GM23338 (cell line): Measurements from ENCODE around the gene KLHL22. TPM values are rescaled to one million over a fixed set of nuclear protein-coding genes. Genes with fewer than 3 reads are reported as not detected.

Experiments
- ATAC-seq: fragments of 200-7000 bp; cut with Tn5 transposase; 3 replicates; pipeline ENCODE4 v1.9.1; 2020
- DNase-seq: peaks from one replicate; pipeline ENCODE4 v3.0.0-alpha.2; 2015; ENCODE audit warnings: low spot score
- H2AFZ ChIP-seq: fragments of 200-600 bp; sonication (generic); 2 replicates; pipeline ENCODE4 v1.8.0; 2016; ENCODE audit warnings: antibody characterized with exemption, mild to moderate bottlenecking, moderate library complexity
- H3F3A ChIP-seq: fragments of 200-600 bp; sonication (generic); replicated peaks from 2 replicates; pipeline ENCODE4 v1.8.0; 2017; ENCODE audit warnings: antibody characterized with exemption, mixed run types, low read depth
- H3K27ac ChIP-seq: fragments of 200-600 bp; sonication (generic); 2 replicates; pipeline ENCODE4 v1.6.1; 2016; ENCODE audit warnings: low read depth
- H3K27me3 ChIP-seq: fragments of 200-600 bp; sonication (generic); 2 replicates; pipeline ENCODE4 v1.8.0; 2016; ENCODE audit warnings: mild to moderate bottlenecking, mixed run types, moderate library complexity; ENCODE audit not compliant: insufficient read depth
- H3K36me3 ChIP-seq: fragments of 200-600 bp; sonication (generic); 2 replicates; pipeline ENCODE4 v1.8.0; 2016; ENCODE audit warnings: mild to moderate bottlenecking; ENCODE audit not compliant: insufficient read depth
- H3K4me1 ChIP-seq: fragments of 200-600 bp; sonication (generic); 2 replicates; pipeline ENCODE4 v1.8.0; 2016; ENCODE audit warnings: mild to moderate bottlenecking, moderate library complexity; ENCODE audit not compliant: insufficient read depth
- H3K4me2 ChIP-seq: fragments of 200-600 bp; sonication (generic); 2 replicates; pipeline ENCODE4 v1.7.1; 2017; ENCODE audit warnings: mixed run types
- H3K4me3 ChIP-seq: fragments of 200-600 bp; sonication (generic); 2 replicates; pipeline ENCODE4 v1.6.1; 2016; ENCODE audit warnings: mixed run types
- H3K79me2 ChIP-seq: fragments of 200-600 bp; sonication (generic); replicated peaks from 2 replicates; pipeline ENCODE4 v1.8.0; 2017; ENCODE audit warnings: mild to moderate bottlenecking; ENCODE audit not compliant: insufficient read depth
- H3K9me2 ChIP-seq: fragments of 200-600 bp; sonication (generic); 2 replicates; pipeline ENCODE4 v1.8.0; 2017; ENCODE audit not compliant: insufficient read depth
- H4K20me1 ChIP-seq: fragments of 200-600 bp; sonication (generic); replicated peaks from 2 replicates; pipeline ENCODE4 v1.8.0; 2017; ENCODE audit warnings: mild to moderate bottlenecking; ENCODE audit not compliant: insufficient read depth
- H3K27ac Mint-ChIP-seq: 2 replicates; pipeline ENCODE4 v1.8.0; 2020; ENCODE audit warnings: inconsistent platforms, mild to moderate bottlenecking, moderate library complexity, mixed read lengths
- H3K27me3 Mint-ChIP-seq: 3 replicates; pipeline ENCODE4 v1.8.0; 2022; ENCODE audit warnings: low read depth, mild to moderate bottlenecking, moderate library complexity, mixed read lengths, inconsistent platforms; ENCODE audit not compliant: insufficient read depth, poor library complexity
- H3K36me3 Mint-ChIP-seq: 3 replicates; pipeline ENCODE4 v1.8.0; 2021; ENCODE audit warnings: low read depth, mild to moderate bottlenecking, inconsistent platforms, moderate library complexity, mixed read lengths
- H3K4me1 Mint-ChIP-seq: 3 replicates; pipeline ENCODE4 v1.8.0; 2020; ENCODE audit warnings: mild to moderate bottlenecking, inconsistent platforms, mixed read lengths
- H3K4me3 Mint-ChIP-seq: 3 replicates; pipeline ENCODE4 v1.8.0; 2021; ENCODE audit warnings: moderate library complexity, mild to moderate bottlenecking, inconsistent platforms, mixed read lengths
- H3K9me3 Mint-ChIP-seq: 3 replicates; pipeline ENCODE4 v1.8.0; 2020; ENCODE audit warnings: moderate library complexity, mild to moderate bottlenecking, inconsistent platforms, mixed read lengths
- CREB1 ChIP-seq: fragments of 250-450 bp; sonication (Bioruptor Pico); IDR thresholded peaks from 2 replicates; pipeline ENCODE4 v1.5.0; 2020; ENCODE audit warnings: low read depth, mild to moderate bottlenecking, moderate library complexity
- ETS1 ChIP-seq: IDR thresholded peaks from 2 replicates; pipeline ENCODE4 v1.6.1; 2016; ENCODE audit warnings: antibody characterized with exemption
- EZH2 ChIP-seq: fragments of 200-600 bp; sonication (generic); IDR thresholded peaks from one replicate; pipeline ENCODE4 v1.8.0; 2017; ENCODE audit warnings: antibody characterized with exemption, mild to moderate bottlenecking, low read depth; ENCODE audit not compliant: unreplicated experiment
- EZH2phosphoT487 ChIP-seq: fragments of 200-600 bp; sonication (generic); IDR thresholded peaks from one replicate; pipeline ENCODE4 v1.8.1; 2018; ENCODE audit warnings: antibody characterized with exemption; ENCODE audit not compliant: unreplicated experiment
- JUNB ChIP-seq: IDR thresholded peaks from one replicate; pipeline ENCODE4 v1.6.1; 2016; ENCODE audit warnings: antibody characterized with exemption; ENCODE audit not compliant: unreplicated experiment
- NANOG ChIP-seq: IDR thresholded peaks from 2 replicates; pipeline ENCODE4 v1.6.1; 2016; ENCODE audit warnings: antibody characterized with exemption, borderline replicate concordance
- STAT1 ChIP-seq: IDR thresholded peaks from one replicate; pipeline ENCODE4 v1.6.1; 2016; ENCODE audit warnings: antibody characterized with exemption; ENCODE audit not compliant: unreplicated experiment
- ZNF114 ChIP-seq: fragments of 250-450 bp; sonication (Bioruptor Pico); IDR thresholded peaks from 2 replicates; pipeline ENCODE4 v1.5.0; 2020; ENCODE audit warnings: mild to moderate bottlenecking, moderate library complexity
- ZNF331 ChIP-seq: fragments of 250-450 bp; sonication (Bioruptor Pico); IDR thresholded peaks from 2 replicates; pipeline ENCODE4 v1.5.0; 2020; ENCODE audit warnings: low read depth, mild to moderate bottlenecking, moderate library complexity
- ZNF462 ChIP-seq: fragments of 250-450 bp; sonication (Bioruptor Pico); IDR thresholded peaks from 2 replicates; pipeline ENCODE4 v1.5.0; 2020; ENCODE audit warnings: mild to moderate bottlenecking, moderate library complexity
- polyA plus RNA-seq: library from polyadenylated mRNA; unstranded; fragments of >200 nt; fragmentation: Nextera tagmentation; extraction: Ambion mirVana; gene quantifications from 2 replicates; pipeline ENCODE4 v1.2.1, GENCODE V29; 2016
- total RNA-seq: library from RNA; depleted of rRNA; stranded (reverse); fragments of >200 nt; shearing (Covaris generic); gene quantifications from 2 replicates; pipeline ENCODE4 v1.2.3, GENCODE V29; 2014
- TF ChIP-seq, protein P1 (sequence below), 2 experiments: fragments of 200-600 bp in 1 of 2; sonication (generic) in 1 of 2; conservative IDR thresholded peaks; 2 replicates each; pipeline versions ENCODE4 v1.5.1 to v1.6.1; 2016 to 2017; ENCODE audit warnings: antibody characterized with exemption in 2 of 2, low read depth in 2 of 2, mild to moderate bottlenecking in 2 of 2, moderate library complexity in 1 of 2

Gene KLHL22
- total and polyA plus RNA-seq, 2 experiments from 2014 or later = 2.4 to 16.0 TPM

DNA sequence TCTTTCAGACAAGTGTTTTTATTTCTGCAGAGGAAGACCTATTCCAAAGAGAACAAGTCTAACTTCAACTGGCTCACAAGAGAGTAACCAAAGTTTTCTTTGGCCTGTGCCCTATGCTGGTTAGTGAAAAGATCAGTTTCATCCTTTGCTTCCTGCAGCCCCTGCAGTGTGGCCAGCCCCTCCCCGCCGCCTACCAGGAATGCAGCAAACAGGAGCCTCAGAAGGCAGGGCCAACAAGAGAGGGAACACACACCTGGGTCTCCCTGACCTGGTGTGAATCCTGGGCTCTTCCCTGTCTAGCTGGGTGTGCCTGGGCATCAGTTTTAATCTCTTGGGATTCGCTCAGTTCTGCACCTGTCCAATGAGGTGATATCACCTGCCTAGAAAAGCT, 36.4 kb downstream of the KLHL22 start:
- Mint-ChIP-seq H3K9me3 (no peaks in the 10 kb centered on the region), H3K4me1 (peaks cover 29% of the 10 kb centered on the region), H3K27ac (no peak overlapping the region), H3K4me3 (no peak overlapping the region), H3K27me3 (peaks cover 18% of the 10 kb centered on the region), H3K36me3 (peaks cover 3% of the 10 kb centered on the region; the same call in 1 of the 3 replicates)
- no peaks in the 10 kb centered on the region for H3K36me3 ChIP-seq
- no peaks in the 10 kb centered on the region for H3F3A ChIP-seq
- H3K27ac ChIP-seq = no peak overlapping the region
- no peak overlapping the region for H3K4me3 ChIP-seq
- H3K4me1 ChIP-seq = peaks cover 3% of the 10 kb centered on the region; the same call in 1 of the 2 replicates
- no peaks in the 10 kb centered on the region for H4K20me1 ChIP-seq
- no peak overlapping the region for H2AFZ ChIP-seq
- H3K9me2 ChIP-seq = no peaks in the 10 kb centered on the region
- no peak for TF ChIP-seq ETS1
- TF ChIP-seq EZH2 = no peak
- TF ChIP-seq, protein P1, sequence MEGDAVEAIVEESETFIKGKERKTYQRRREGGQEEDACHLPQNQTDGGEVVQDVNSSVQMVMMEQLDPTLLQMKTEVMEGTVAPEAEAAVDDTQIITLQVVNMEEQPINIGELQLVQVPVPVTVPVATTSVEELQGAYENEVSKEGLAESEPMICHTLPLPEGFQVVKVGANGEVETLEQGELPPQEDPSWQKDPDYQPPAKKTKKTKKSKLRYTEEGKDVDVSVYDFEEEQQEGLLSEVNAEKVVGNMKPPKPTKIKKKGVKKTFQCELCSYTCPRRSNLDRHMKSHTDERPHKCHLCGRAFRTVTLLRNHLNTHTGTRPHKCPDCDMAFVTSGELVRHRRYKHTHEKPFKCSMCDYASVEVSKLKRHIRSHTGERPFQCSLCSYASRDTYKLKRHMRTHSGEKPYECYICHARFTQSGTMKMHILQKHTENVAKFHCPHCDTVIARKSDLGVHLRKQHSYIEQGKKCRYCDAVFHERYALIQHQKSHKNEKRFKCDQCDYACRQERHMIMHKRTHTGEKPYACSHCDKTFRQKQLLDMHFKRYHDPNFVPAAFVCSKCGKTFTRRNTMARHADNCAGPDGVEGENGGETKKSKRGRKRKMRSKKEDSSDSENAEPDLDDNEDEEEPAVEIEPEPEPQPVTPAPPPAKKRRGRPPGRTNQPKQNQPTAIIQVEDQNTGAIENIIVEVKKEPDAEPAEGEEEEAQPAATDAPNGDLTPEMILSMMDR (conservative IDR thresholded peaks at IDR 0.05; ENCODE audit: low read depth in 2 of 2) = no peak
- TF ChIP-seq NANOG = no peak
- no peak for TF ChIP-seq ZNF462
- TF ChIP-seq STAT1 = no peak
- no peak for TF ChIP-seq EZH2phosphoT487
- TF ChIP-seq ZNF331 = no peak
- TF ChIP-seq ZNF114 (CRISPR knock-in tag) = no peak
- TF ChIP-seq JUNB = no peak
- no peak for TF ChIP-seq CREB1 (CRISPR knock-in tag)
- ATAC-seq (peak; percentile 39), DNase-seq (peak; percentile 34)
- H3K4me2 ChIP-seq = no peak overlapping the region
- H3K27me3 ChIP-seq = peaks cover 4% of the 10 kb centered on the region; the same call in 1 of the 2 replicates
- H3K79me2 ChIP-seq = no peaks in the 10 kb centered on the region
